DMS114 treated with DMSO at 0.1 percent for 48 hours (cell line): Measurements from ENCODE around the gene ASMTL.

Source experiments
- DNase-seq: peaks from one replicate; lab custom pipeline; 2025; ENCODE audit not compliant: unreplicated experiment; lab: John Stamatoyannopoulos, UW

ASMTL gene

DNA sequence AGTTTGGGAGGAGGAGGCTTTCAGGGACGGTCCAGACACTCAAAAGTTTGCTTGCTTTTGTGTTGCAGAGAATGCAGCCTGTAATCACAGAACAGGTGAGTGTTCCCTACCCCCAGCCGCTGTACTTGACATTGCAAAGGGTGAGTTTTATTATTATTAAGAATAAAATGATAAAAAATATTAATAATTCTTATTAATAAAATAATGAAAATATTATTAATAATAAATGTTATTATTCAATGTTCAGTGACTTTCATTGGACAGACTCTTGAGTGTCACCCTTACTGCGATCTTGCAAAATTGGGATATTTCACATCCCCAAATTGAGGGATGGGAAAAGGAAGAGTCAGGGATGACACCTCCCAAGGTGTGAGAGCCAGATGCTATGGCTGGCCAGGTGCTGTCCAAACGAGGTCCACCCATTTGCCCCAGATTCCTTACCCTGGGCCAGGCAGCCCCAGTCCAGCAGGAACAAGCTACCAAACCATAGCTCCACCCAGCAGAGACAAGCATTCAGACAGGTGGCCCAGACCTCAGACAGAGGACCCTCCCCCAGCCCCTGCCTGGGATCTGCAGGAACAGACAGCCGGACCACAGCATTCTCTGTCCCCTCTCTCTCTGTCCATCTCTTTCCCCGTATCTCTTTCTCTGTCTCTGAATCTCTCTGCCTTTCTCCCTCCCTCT lies 93.8 kb downstream of the ASMTL start:
- no peak for DNase-seq

GRCh38 chrX:1357993-1358392 lies 94.7 kb downstream of the ASMTL start:
- no peak for DNase-seq

GRCh38 chrX:1355131-1356046 lies 97.3 kb downstream of the ASMTL start:
- no peak for DNase-seq

DNA sequence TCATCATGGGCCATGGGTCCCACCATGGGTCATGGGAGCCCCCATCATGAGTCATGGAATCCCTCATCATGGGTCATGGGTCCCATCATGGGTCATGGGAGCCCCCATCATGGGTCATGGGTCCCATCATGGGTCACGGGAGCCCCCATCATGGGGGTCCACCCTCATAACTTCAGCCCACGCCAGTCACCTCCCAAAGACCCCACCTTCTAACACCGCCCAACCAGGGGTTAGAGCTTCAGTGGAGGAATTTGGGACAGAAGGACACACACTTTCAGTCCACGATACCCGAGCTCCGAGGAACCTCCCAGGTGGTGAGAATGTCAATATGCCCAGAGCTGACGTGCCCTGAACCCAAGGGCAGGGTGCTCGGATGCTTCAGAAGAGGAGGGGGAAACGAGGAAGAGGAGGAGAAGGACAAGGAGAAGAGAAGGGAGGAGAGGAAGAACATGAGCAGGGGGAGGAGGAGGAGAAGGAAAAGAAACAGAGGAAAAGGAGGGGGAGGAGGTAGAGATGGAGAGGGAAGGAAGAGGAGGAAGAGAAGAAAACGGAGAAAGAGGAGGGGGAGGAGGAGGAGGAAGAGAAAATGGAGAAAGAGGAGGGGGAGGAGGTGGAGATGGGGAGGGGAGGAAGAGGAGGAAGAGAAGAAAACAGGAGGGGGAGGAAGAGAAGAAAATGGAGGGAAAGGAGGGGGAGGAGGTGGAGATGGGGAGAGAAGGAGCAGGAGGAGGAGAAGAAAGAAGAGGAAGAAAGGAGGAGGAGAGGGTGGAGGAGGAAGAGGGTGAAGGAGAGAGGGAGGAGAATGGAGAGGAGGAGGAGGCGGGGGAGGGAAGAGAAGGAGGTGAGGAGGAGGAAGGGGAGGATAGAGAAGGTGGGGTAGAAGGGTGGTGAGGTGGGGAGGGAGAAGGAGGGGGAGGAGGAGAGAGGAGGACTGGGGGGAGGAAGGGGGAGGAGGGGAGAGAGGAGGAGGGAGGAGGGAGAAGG lies 98.4 kb downstream of the ASMTL start:
- DNase-seq = no peak
